ENCODE data around the gene LAMA1. TPM values are rescaled to one million over a fixed set of nuclear protein-coding genes. Genes with fewer than 3 reads are reported as not detected.

The LAMA1 gene
- total and polyA plus RNA-seq, 2 of the 8 experiments (the other 6 are each of a cell fraction or from before 2014, with no cell fraction given), result 30.4 to 48.7 TPM

- TF ChIP-seq TEAD4 (IDR thresholded peaks at IDR 0.05; ENCODE audit: low read depth, low read length), result no peak
- no peak for TF ChIP-seq NRF1 (IDR thresholded peaks at IDR 0.05; ENCODE audit: low read depth, low read length)
- no peak for TF ChIP-seq CEBPB (IDR thresholded peaks at IDR 0.05; ENCODE audit: low read depth, low read length)
- TF ChIP-seq EP300 (IDR thresholded peaks at IDR 0.05; ENCODE audit: borderline replicate concordance in 1 of 2, low read depth in 2 of 2, low read length in 2 of 2), result no peak
- TF ChIP-seq RNF2 (IDR thresholded peaks at IDR 0.05; ENCODE audit: borderline replicate concordance, low read depth, low read length, missing control alignments, poor library complexity, severe bottlenecking), result no peak
- TF ChIP-seq SAP30 (IDR thresholded peaks at IDR 0.05; ENCODE audit: insufficient read depth, insufficient replicate concordance, low read length), result no peak
- no peak for TF ChIP-seq RAD21 (IDR thresholded peaks at IDR 0.05 in 1 of 2, conservative IDR thresholded peaks at IDR 0.05 in 1 of 2; ENCODE audit: low read depth in 2 of 2, low read length in 2 of 2)
Observed at GRCh38 chr18:6982398-6982797, 135.2 kb downstream of the LAMA1 start (continued).

Data from H1 (cell line).